ENCODE results near the gene COX10.

COX10 gene

DNA sequence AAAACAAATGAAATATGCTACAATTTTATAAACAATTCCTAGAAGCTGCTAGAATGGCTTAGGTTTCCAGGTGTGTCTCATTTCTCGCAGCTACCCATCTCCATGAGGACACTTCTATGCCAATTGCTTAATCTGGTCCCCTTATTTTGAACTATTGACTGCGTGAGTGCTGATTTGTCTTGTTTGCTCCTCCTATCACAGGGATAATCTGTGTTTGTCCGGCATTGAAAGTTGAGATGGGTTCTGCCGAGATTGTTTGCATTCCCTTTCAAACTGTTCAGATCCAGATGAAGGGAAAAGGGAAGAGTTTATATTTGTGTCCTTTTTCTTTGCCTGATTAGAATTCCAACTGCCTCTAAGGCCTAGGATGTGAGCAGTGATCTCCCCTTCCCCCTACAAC is 21.7 kb upstream of the COX10 start:
- Histone ChIP-seq H4K20me1 (no peaks in the 10 kb centered on the region), H3K27ac (no peak overlapping the region), H3K4me2 (no peak overlapping the region), H3K9ac (no peak overlapping the region), H3K9me3 (peaks cover 3% of the 10 kb centered on the region; the same call in 1 of the 2 replicates), H3K4me1 (no peaks in the 10 kb centered on the region), H3K36me3 (peaks cover 18% of the 10 kb centered on the region), H3K4me3 (no peak overlapping the region), H3K27me3 (no peaks in the 10 kb centered on the region)
- no peak for TF ChIP-seq Cebpa-rat (IDR thresholded peaks at IDR 0.05)

DNA sequence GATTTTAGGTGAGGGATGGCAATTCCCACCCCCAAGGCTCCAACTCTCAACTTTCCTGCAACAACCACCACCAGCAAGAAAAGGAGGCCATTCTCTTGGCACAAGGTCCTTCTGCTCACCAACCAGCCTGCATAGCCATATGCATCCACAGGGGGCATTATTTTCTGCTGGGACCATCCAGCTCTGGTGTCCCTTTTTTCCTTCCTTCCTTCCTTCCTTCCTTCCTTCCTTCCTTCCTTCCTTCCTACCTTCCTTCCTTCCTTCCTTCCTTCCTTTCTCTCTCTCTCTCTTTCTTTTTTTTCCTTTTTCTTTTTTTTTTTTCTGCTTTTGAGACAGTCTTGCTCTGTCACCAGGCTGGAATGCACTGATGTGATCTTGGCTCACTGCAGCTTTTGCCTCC is 21.1 kb upstream of the COX10 start:
- no peak overlapping the region for H3K9ac ChIP-seq
- H3K4me1 ChIP-seq = no peaks in the 10 kb centered on the region
- H3K27me3 ChIP-seq = no peaks in the 10 kb centered on the region
- H3K4me2 ChIP-seq = no peak overlapping the region
- H3K27ac ChIP-seq = no peak overlapping the region
- peaks cover 18% of the 10 kb centered on the region for H3K36me3 ChIP-seq
- H3K4me3 ChIP-seq = no peak overlapping the region
- H3K9me3 ChIP-seq = peaks cover 3% of the 10 kb centered on the region; the same call in 1 of the 2 replicates
- TF ChIP-seq Cebpa-rat (IDR thresholded peaks at IDR 0.05) = no peak
- H4K20me1 ChIP-seq = no peaks in the 10 kb centered on the region

DNA sequence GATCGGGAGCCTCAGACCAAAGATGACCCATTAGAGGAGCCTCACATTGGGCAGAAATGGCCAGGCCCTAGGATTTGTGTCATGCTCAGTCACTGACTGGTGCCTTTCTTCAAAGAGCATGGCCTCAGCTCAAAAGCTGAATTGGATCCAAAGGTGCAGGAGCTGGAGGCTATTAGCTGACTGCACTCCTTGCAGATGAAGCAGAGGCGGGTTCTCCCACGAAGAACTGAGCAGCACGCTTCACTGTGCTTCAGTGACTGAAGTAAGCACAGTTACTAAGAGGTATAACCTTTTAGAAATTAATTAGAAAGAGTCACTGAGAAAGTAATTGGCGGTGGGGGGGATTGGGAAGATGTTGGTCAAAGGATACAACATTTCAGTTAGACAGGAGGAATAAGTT is 18.7 kb upstream of the COX10 start:
- TF ChIP-seq Cebpa-rat (IDR thresholded peaks at IDR 0.05) = no peak

DNA sequence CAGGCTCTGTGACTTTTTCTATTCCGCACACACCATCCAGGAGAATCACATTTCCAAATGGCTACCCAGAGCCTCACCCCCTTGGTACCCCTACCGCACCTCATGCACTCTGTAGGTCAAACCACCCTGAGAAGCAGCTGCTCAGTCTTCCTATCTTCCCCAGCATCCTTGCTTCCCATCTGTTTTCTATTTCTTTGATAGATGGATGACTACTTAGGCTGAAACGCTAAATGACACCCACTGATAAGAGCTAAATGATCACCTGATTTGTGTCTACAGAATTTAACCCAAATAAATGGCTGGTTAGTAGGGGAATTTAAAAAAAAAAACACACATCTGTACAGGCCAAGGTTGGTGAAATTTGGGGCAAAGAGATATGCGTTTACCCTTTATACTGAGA is 17.6 kb upstream of the COX10 start:
- H3K9me3 ChIP-seq = peaks cover 8% of the 10 kb centered on the region
- no peaks in the 10 kb centered on the region for H4K20me1 ChIP-seq
- no peak overlapping the region for H3K9ac ChIP-seq
- no peak overlapping the region for H3K4me3 ChIP-seq
- peaks cover 27% of the 10 kb centered on the region for H3K36me3 ChIP-seq
- no peaks in the 10 kb centered on the region for H3K27me3 ChIP-seq
- H3K27ac ChIP-seq = no peak overlapping the region
- no peaks in the 10 kb centered on the region for H3K4me1 ChIP-seq
- no peak overlapping the region for H3K4me2 ChIP-seq
- TF ChIP-seq Cebpa-rat (IDR thresholded peaks at IDR 0.05) = no peak

More for the DNA sequence above, 18.7 kb upstream of the COX10 start:
- Histone ChIP-seq H3K4me1 (no peaks in the 10 kb centered on the region), H3K4me3 (no peak overlapping the region), H4K20me1 (no peaks in the 10 kb centered on the region), H3K4me2 (no peak overlapping the region), H3K27ac (no peak overlapping the region), H3K36me3 (peaks cover 19% of the 10 kb centered on the region), H3K9ac (no peak overlapping the region), H3K27me3 (no peaks in the 10 kb centered on the region), H3K9me3 (peaks cover 3% of the 10 kb centered on the region)

DNA sequence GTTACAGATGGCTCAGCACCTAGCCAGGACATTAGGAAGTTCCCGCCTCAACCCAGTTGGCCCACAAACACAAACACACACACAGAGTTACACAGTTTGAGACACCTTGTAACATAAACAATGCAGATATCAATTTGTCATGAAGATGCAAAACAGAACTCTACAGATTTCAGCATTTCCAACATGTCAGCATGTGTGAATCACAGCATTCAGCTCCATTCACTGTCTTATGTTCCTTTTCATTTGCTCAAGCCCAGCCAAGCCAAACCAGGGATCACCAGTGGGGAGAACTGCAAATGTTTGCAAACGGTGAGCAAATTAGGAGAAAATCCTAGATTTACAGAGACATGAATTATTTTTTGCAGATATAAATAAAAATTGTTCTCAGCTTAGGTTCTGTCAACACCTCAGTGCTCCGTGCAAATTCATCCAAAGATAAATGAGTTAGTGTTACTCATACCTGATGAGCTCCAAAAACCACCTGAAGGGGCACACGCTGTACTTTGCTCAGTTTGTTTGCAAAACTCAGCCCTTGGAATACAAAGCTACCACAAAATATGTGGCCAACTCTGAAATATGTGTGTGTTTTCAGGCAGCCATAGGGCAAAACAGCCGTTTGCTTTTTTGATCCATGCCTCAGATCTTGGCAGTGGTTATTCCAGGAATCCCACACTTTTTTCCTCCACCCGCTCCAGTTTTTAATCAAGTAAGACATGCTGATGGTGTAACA is 16.3 kb upstream of the COX10 start:
- TF ChIP-seq Cebpa-rat (IDR thresholded peaks at IDR 0.05) = no peak
- Histone ChIP-seq H3K9me3 (peaks cover 8% of the 10 kb centered on the region), H3K27ac (no peak overlapping the region), H3K4me1 (no peaks in the 10 kb centered on the region), H3K27me3 (no peaks in the 10 kb centered on the region), H3K4me3 (no peak overlapping the region), H3K9ac (no peak overlapping the region), H3K36me3 (peaks cover 31% of the 10 kb centered on the region), H3K4me2 (no peak overlapping the region), H4K20me1 (no peaks in the 10 kb centered on the region)

DNA sequence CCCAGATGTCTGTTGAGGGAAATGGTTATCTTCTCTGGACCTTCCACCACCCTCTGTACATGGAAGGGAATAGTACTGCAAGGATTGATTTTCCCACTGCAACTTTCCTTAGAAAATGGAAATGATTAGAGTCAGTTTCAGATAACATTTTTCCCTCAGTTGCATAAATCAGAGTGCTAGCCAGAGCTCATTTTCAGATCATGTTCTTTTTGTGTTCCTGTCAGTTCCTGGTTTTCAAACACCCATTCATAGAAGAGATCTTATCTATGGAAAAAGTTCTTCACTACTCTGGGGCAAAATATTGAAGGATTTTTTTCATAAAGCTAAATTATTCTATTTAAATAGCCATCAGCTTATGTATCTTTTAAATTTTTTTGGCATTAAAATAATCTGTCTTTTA is 11.7 kb upstream of the COX10 start:
- Histone ChIP-seq H3K9me3 (peaks cover 10% of the 10 kb centered on the region; the same call in 1 of the 2 replicates), H3K9ac (no peak overlapping the region), H3K4me1 (no peaks in the 10 kb centered on the region), H3K27me3 (no peaks in the 10 kb centered on the region), H3K4me3 (no peak overlapping the region), H3K27ac (no peak overlapping the region), H3K36me3 (peaks cover 48% of the 10 kb centered on the region), H3K4me2 (no peak overlapping the region), H4K20me1 (peaks cover 8% of the 10 kb centered on the region; the same call in 1 of the 2 replicates)
- TF ChIP-seq Cebpa-rat (IDR thresholded peaks at IDR 0.05) = no peak

DNA sequence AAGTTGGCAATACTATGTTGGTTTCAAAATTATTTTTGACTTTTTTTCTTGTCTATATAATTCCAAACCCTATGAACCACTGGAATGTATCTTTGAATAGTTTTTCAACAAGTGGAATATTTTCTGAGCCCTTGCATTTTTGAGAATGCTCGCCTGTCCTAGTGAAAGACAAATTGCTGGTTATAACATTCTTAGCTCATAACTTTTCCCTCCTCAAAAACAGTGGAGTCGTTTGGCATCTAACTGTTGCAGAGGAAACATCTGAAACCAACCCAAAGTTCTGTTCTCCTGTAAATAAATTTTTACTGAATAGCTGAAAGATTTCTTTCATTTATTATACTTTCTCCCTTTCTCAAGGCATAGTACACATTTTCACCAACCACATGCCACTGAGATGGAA is 11.3 kb upstream of the COX10 start:
- no peak overlapping the region for H3K27ac ChIP-seq

DNA sequence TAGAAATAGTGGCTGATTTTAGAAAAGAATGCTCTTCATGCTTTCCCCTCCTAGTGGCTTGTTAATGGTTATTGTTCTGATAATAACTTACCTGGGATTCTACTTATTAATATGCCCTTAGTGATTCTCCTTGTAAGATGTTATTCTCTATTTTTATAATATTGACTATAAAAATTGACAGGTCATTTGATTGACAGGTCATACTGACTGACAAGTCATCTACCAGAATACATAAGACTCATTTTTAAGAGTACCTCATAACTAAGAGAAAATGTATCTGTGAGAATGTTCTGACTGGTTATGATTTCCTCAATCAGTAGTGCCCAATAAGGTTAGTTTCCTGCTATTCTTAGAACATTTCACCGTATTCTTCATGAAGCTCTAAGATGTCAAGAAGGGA is 8.6 kb upstream of the COX10 start:
- Histone ChIP-seq H3K4me3 (no peak overlapping the region), H3K36me3 (peaks cover 72% of the 10 kb centered on the region), H3K4me1 (no peaks in the 10 kb centered on the region), H4K20me1 (peaks cover 14% of the 10 kb centered on the region; the same call in 1 of the 2 replicates), H3K27me3 (no peaks in the 10 kb centered on the region), H3K4me2 (no peak overlapping the region), H3K9ac (no peak overlapping the region), H3K27ac (no peak overlapping the region), H3K9me3 (peaks cover 25% of the 10 kb centered on the region)
- TF ChIP-seq Cebpa-rat (IDR thresholded peaks at IDR 0.05) = no peak

More for the DNA sequence above, 11.3 kb upstream of the COX10 start:
- no peaks in the 10 kb centered on the region for H3K4me1 ChIP-seq
- no peak for TF ChIP-seq Cebpa-rat (IDR thresholded peaks at IDR 0.05)
- H3K9ac ChIP-seq = no peak overlapping the region
- H3K4me3 ChIP-seq = no peak overlapping the region
- no peaks in the 10 kb centered on the region for H3K27me3 ChIP-seq
- H3K9me3 ChIP-seq = peaks cover 10% of the 10 kb centered on the region; the same call in 1 of the 2 replicates
- H4K20me1 ChIP-seq = peaks cover 13% of the 10 kb centered on the region; the same call in 1 of the 2 replicates
- peaks cover 52% of the 10 kb centered on the region for H3K36me3 ChIP-seq
- H3K4me2 ChIP-seq = no peak overlapping the region

DNA sequence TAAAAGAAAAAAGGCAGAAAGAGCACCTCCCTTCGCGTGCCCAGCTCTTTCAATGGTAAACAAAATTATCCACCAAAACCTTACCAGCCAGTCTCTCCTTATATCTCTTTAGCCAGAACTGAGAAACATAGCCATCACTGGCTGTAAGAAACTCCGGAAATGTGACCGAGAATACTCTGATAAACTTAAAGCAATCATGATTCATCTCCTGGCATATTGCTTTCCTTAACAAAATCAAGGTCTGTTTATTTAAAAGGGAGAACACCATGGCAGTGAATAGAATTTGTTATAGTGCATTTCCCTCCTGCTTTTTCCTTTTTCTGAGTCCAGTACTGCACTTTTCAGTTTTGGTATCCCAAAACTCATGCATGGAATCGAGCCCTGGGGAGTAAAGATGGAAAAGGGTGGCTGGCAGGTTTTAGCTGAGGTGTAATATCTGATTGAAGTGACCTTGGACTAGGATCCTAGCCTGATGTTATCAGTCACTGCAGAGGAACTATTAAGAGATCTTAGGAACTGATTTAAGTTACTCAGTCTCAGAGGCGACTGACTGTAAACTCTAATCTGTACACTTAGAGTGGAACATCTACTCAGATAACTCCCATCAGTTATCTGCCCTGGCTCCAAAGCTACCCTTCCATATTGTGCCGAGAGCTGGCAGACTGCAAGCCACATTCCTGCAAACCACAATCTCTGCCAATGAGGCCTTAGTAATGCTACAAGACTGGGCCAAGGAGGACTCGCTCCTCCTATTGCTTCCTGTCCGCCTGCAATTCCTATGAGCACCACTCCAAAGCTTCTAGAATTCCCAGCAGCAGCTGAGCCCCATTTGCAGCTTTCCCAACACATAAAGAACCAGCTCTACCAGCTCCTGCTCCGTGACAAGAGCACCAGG is 7.4 kb upstream of the COX10 start:
- Histone ChIP-seq H3K9me3 (peaks cover 32% of the 10 kb centered on the region), H3K4me1 (no peaks in the 10 kb centered on the region), H3K27ac (no peak overlapping the region), H3K4me2 (no peak overlapping the region), H4K20me1 (peaks cover 14% of the 10 kb centered on the region; the same call in 1 of the 2 replicates), H3K4me3 (no peak overlapping the region), H3K9ac (no peak overlapping the region), H3K27me3 (no peaks in the 10 kb centered on the region), H3K36me3 (peaks cover 74% of the 10 kb centered on the region)
- no peak for TF ChIP-seq Cebpa-rat (IDR thresholded peaks at IDR 0.05)

DNA sequence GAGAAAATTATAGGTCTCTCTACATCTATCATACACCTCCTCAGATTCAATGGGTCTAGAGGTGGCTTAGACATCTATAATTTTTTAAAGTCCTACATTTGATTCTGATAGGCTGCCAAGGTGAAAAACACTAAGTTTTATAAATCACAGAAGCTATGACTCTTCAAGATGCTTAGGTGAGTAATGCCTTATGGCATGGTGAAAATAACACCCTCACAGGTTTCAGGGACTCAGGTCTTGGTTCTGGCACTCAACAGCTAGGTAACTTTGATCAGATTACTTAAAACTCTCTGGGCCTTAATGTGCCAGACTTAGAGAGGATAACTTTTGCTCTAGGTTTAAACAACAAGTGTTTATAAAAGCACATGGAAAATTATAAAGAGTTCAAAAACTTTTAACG is 2.0 kb upstream of the COX10 start:
- no peak overlapping the region for H3K4me3 ChIP-seq
- H3K9me3 ChIP-seq = peaks cover 31% of the 10 kb centered on the region
- H3K9ac ChIP-seq = no peak overlapping the region
- peaks cover 27% of the 10 kb centered on the region for H3K4me1 ChIP-seq
- peaks cover 8% of the 10 kb centered on the region; the same call in 1 of the 2 replicates for H4K20me1 ChIP-seq
- no peak overlapping the region for H3K27ac ChIP-seq
- H3K36me3 ChIP-seq = peaks cover 50% of the 10 kb centered on the region
- TF ChIP-seq Cebpa-rat (IDR thresholded peaks at IDR 0.05) = no peak
- no peaks in the 10 kb centered on the region for H3K27me3 ChIP-seq
- H3K4me2 ChIP-seq = no peak overlapping the region

Measured in BLaER1 (cell line).